Measurements from ENCODE around the gene PRDM16.
A peak's percentile ranks its signal among the peaks of the same experiment; 100 is the strongest.

Gene PRDM16

GRCh38 chr1:3330771-3331245 lies 261.8 kb downstream of the PRDM16 start:
- DNase-seq: peak; percentile 57

GRCh38 chr1:3331564-3331963 lies 262.6 kb downstream of the PRDM16 start:
- no peak for DNase-seq

- no peak for DNase-seq
These were observed 263.0 kb downstream of the PRDM16 start for GRCh38 chr1:3332043-3332442.

- DNase-seq: no peak
These were observed 263.7 kb downstream of the PRDM16 start for GRCh38 chr1:3332662-3333061.

- DNase-seq: no peak
These were observed 264.9 kb downstream of the PRDM16 start for GRCh38 chr1:3333903-3334302.

- DNase-seq: no peak
These were observed 265.4 kb downstream of the PRDM16 start for GRCh38 chr1:3334366-3334765.

GRCh38 chr1:3335754-3336640 lies 267.0 kb downstream of the PRDM16 start:
- no peak for DNase-seq

GRCh38 chr1:3336641-3337630 lies 267.9 kb downstream of the PRDM16 start:
- no peak for DNase-seq

GRCh38 chr1:3337798-3338724 lies 269.1 kb downstream of the PRDM16 start:
- no peak for DNase-seq

- DNase-seq: no peak
These were observed 269.7 kb downstream of the PRDM16 start for GRCh38 chr1:3338725-3339070.

GRCh38 chr1:3339856-3340255 lies 270.9 kb downstream of the PRDM16 start:
- DNase-seq: no peak

- DNase-seq: no peak
These were observed 271.7 kb downstream of the PRDM16 start for GRCh38 chr1:3340548-3341235.

- DNase-seq: no peak
These were observed 272.4 kb downstream of the PRDM16 start for GRCh38 chr1:3341236-3341994.

- DNase-seq: no peak
These were observed 274.0 kb downstream of the PRDM16 start for GRCh38 chr1:3342960-3343359.

- no peak for DNase-seq
These were observed 275.4 kb downstream of the PRDM16 start for GRCh38 chr1:3344395-3344794.

GRCh38 chr1:3345792-3346191 lies 276.8 kb downstream of the PRDM16 start:
- DNase-seq: no peak

GRCh38 chr1:3346478-3346877 lies 277.5 kb downstream of the PRDM16 start:
- DNase-seq: no peak

- no peak for DNase-seq
These were observed 278.4 kb downstream of the PRDM16 start for GRCh38 chr1:3347257-3348020.

GRCh38 chr1:3348196-3348865 lies 279.3 kb downstream of the PRDM16 start:
- DNase-seq: no peak

All from hematopoietic multipotent progenitor cell treated with erythropoietin and hydrocortisone succinate and interleukin-3 and kit ligand, for 4 days (in vitro differentiated cells).